Sigmoid colon (tissue), 7 donors: ENCODE results near the gene HECTD4. TPM values are rescaled to one million over a fixed set of nuclear protein-coding genes. Genes with fewer than 3 reads are reported as not detected.

ENCODE experiments used
- DNase-seq: peaks from one replicate; pipeline ENCODE4 v3.0.0-alpha.2; 2019
- H3K27ac ChIP-seq, 4 donors: fragments of 200-600 bp; sonication (generic); one replicate each; pipeline ENCODE4 v1.5.1; 2016 to 2019; ENCODE audit warnings: mild to moderate bottlenecking in 1 of 4
- H3K27me3 ChIP-seq, 3 donors: fragments of 200-600 bp; sonication (generic); one replicate each; pipeline ENCODE4 v1.5.1; 2019; ENCODE audit warnings: mild to moderate bottlenecking in 1 of 3
- H3K36me3 ChIP-seq, 4 donors: fragments of 200-600 bp; sonication (generic); one replicate each; pipeline ENCODE4 v1.5.1; 2016 to 2019
- H3K4me1 ChIP-seq, 4 donors: fragments of 200-600 bp; sonication (generic); one replicate each; pipeline ENCODE4 v1.5.1; 2017 to 2019
- H3K4me3 ChIP-seq, 4 donors: fragments of 200-600 bp; sonication (generic); one replicate each; pipeline ENCODE4 v1.5.1; 2017 to 2019; ENCODE audit warnings: mild to moderate bottlenecking in 2 of 4, moderate library complexity in 1 of 4
- H3K9me3 ChIP-seq, 4 donors: fragments of 200-600 bp in 3 of 4; sonication (generic) in 3 of 4; one replicate each; pipeline versions ENCODE4 v1.5.1 to v1.6.1; 2013 to 2019
- CTCF ChIP-seq, 4 experiments: fragments of 450-650 bp in 3 of 4; fragments of 200-600 bp in 1 of 4; IDR thresholded peaks; one replicate each; pipeline ENCODE4 v1.5.1; 2016 to 2019; ENCODE audit warnings: antibody characterized with exemption in 4 of 4, mild to moderate bottlenecking in 3 of 4, moderate library complexity in 2 of 4
- EP300 ChIP-seq, 4 donors: sonication (generic); formaldehyde crosslinking; IDR thresholded peaks; one replicate each; pipeline ENCODE4 v1.6.1; 2017; ENCODE audit warnings: antibody characterized with exemption in 4 of 4
- POLR2A ChIP-seq, 2 donors: fragments of 450-650 bp; IDR thresholded peaks; one replicate each; pipeline ENCODE4 v1.6.1; 2016; ENCODE audit warnings: antibody characterized with exemption in 2 of 2, mild to moderate bottlenecking in 2 of 2, moderate library complexity in 2 of 2
- POLR2AphosphoS5 ChIP-seq, 4 donors: sonication (generic); formaldehyde crosslinking; IDR thresholded peaks; one replicate each; pipeline ENCODE4 v1.6.1; 2017; ENCODE audit warnings: antibody characterized with exemption in 4 of 4
- WGBS, 2 donors: extraction: QIAGEN DNeasy Blood & Tissue Kit; methylation state at CpG; one replicate each; pipeline ENCODE4 v1.1.7; 2013; 5-methylcytosine and 5-hydroxymethylcytosine counted together
- intact Hi-C: fragments of 100-400 bp; cut with DNase I; formaldehyde crosslinking; loops from one replicate; pipeline ENCODE4 v1.15.1; 2023
- polyA plus RNA-seq, 3 donors: library from polyadenylated mRNA; stranded (reverse); fragments of 200-250 nt; gene quantifications; one replicate each; pipeline ENCODE4 v1.2.3, GENCODE V29; 2013
- total RNA-seq, 4 donors: library from RNA; depleted of rRNA; stranded (reverse); fragments of >200 nt; gene quantifications; one replicate each; pipeline ENCODE4 v1.1.0, GENCODE V29; 2016
- donor health status: healthy with polysubstance abuse.
- donor health status: Bipolar disorder and iron deficiency.
- donor health status: healthy.

The HECTD4 gene
- total and polyA plus RNA-seq, 7 donors: 5.4 to 64.8 (median 26.0) TPM

DNA sequence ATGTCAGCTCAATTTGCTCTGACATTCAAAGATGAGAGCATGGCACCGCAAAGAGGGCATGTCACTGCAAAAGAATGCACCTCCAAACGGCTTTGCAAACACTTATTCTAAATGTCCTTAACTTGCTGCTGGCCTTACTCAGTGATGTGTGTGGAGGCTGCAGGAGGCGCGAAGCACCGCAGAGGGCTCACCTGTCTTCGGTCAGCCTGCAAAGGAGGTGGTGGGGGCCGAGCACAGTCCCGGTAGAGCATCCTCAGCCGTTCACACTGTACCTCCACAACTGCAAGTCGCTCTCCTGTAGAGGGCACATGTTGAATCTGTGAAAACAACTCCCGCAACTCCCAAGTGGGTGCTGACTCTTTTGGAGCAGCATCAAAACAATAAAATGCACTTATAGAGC, 163.0 kb downstream of the HECTD4 start:
- TF ChIP-seq POLR2AphosphoS5 (IDR thresholded peaks at IDR 0.05): no peak
- TF ChIP-seq POLR2A (IDR thresholded peaks at IDR 0.05): no peak
- 71 to 90% methylated on average over 11 of the region's 11 CpGs for WGBS, 2 donors
- Histone ChIP-seq H3K36me3 (peaks cover 6 to 76% (median 34%) of the 10 kb centered on the region in 4 donors), H3K27me3 (no peaks in the 10 kb centered on the region), H3K9me3 (no peaks in the 10 kb centered on the region), H3K27ac (no peak overlapping the region), H3K4me3 (no peak overlapping the region), H3K4me1 (no peaks in the 10 kb centered on the region)
- intact Hi-C loops: no loop called here
- no peak for DNase-seq

DNA sequence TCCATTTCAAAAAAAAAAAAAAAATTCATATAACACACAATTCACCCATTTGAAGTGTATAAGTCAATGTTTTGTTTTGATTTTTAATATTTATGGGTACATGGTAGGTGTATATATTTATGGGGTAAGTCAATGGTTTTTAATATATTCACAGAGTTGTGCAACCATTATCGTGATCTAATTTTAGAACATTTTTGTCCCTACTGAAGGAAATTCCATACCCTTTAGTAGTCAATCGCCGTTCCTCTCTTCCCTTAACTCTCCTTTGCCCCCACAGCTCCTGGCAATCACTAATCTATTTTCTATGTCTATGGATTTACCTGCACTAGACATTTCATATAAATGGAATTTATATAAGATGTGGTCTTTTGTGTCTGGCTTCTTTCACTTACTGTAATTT, 164.1 kb downstream of the HECTD4 start:
- WGBS, 2 donors: 94 to 97% methylated on average over 3 of the region's 3 CpGs
- Histone ChIP-seq H3K27me3 (no peaks in the 10 kb centered on the region), H3K36me3 (peaks cover 6 to 75% (median 38%) of the 10 kb centered on the region in 4 donors), H3K4me1 (no peaks in the 10 kb centered on the region), H3K27ac (no peak overlapping the region), H3K4me3 (no peak overlapping the region), H3K9me3 (no peaks in the 10 kb centered on the region)
- intact Hi-C loops: no loop called here
- no peak for TF ChIP-seq POLR2A (IDR thresholded peaks at IDR 0.05)
- no peak for TF ChIP-seq EP300 (IDR thresholded peaks at IDR 0.05)
- TF ChIP-seq CTCF (IDR thresholded peaks at IDR 0.05): no peak
- no peak for TF ChIP-seq POLR2AphosphoS5 (IDR thresholded peaks at IDR 0.05)
- DNase-seq: no peak

DNA sequence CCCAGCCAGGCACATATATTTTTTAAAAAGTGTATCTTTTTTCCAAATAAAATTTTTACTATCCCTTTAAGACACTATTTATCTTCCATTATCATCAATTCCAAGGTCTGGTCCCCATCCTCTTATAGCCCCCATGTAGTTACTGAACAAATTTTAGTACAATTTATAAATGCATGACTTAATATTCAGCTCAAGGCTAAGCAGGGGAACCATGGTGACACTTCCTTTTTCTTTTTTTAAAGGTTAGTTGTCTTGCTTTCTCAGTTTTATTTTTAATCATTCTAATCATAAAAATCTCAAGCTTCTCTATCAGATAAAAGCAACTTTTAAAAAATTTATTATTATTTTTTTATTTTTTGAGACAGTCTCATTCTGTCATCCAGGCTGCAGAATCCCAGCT, 164.6 kb downstream of the HECTD4 start:
- peaks cover 6 to 73% (median 35%) of the 10 kb centered on the region in 4 donors for H3K36me3 ChIP-seq

GRCh38 chr12:112216223-112216622, 166.0 kb downstream of the HECTD4 start:
- H3K36me3 ChIP-seq: peaks cover 10 to 77% (median 42%) of the 10 kb centered on the region in 4 donors
- H3K27me3 ChIP-seq: no peaks in the 10 kb centered on the region
- H3K9me3 ChIP-seq: no peaks in the 10 kb centered on the region
- 84 to 96% methylated on average over 7 of the region's 7 CpGs for WGBS, 2 donors
- DNase-seq: no peak
- H3K27ac ChIP-seq: no peak overlapping the region
- no peak for TF ChIP-seq POLR2AphosphoS5 (IDR thresholded peaks at IDR 0.05)
- TF ChIP-seq POLR2A (IDR thresholded peaks at IDR 0.05): no peak
- TF ChIP-seq EP300 (IDR thresholded peaks at IDR 0.05): no peak
- TF ChIP-seq CTCF (IDR thresholded peaks at IDR 0.05): no peak
- H3K4me1 ChIP-seq: no peaks in the 10 kb centered on the region
- intact Hi-C loops: no loop called here
- no peak overlapping the region for H3K4me3 ChIP-seq

More for the DNA sequence above, 164.6 kb downstream of the HECTD4 start:
- Histone ChIP-seq H3K27me3 (no peaks in the 10 kb centered on the region), H3K4me1 (no peaks in the 10 kb centered on the region), H3K27ac (no peak overlapping the region), H3K4me3 (no peak overlapping the region), H3K9me3 (no peaks in the 10 kb centered on the region)
- TF ChIP-seq POLR2A (IDR thresholded peaks at IDR 0.05) (no peak), POLR2AphosphoS5 (IDR thresholded peaks at IDR 0.05) (no peak), EP300 (IDR thresholded peaks at IDR 0.05) (no peak), CTCF (IDR thresholded peaks at IDR 0.05) (no peak)
- intact Hi-C loops: no loop called here
- DNase-seq: no peak

GRCh38 chr12:112214064-112214463, 168.2 kb downstream of the HECTD4 start:
- Histone ChIP-seq H3K36me3 (peaks cover 18 to 91% (median 56%) of the 10 kb centered on the region in 4 donors), H3K9me3 (no peaks in the 10 kb centered on the region), H3K4me1 (no peaks in the 10 kb centered on the region), H3K4me3 (no peak overlapping the region), H3K27ac (no peak overlapping the region), H3K27me3 (no peaks in the 10 kb centered on the region)
- TF ChIP-seq POLR2A (IDR thresholded peaks at IDR 0.05) (no peak), CTCF (IDR thresholded peaks at IDR 0.05) (no peak)
- WGBS, 2 donors: 88 to 89% methylated on average over 4 of the region's 4 CpGs
- intact Hi-C loops: no loop called here
- DNase-seq: no peak
